ENCODE results near the gene CXCL10.

Gene CXCL10

DNA sequence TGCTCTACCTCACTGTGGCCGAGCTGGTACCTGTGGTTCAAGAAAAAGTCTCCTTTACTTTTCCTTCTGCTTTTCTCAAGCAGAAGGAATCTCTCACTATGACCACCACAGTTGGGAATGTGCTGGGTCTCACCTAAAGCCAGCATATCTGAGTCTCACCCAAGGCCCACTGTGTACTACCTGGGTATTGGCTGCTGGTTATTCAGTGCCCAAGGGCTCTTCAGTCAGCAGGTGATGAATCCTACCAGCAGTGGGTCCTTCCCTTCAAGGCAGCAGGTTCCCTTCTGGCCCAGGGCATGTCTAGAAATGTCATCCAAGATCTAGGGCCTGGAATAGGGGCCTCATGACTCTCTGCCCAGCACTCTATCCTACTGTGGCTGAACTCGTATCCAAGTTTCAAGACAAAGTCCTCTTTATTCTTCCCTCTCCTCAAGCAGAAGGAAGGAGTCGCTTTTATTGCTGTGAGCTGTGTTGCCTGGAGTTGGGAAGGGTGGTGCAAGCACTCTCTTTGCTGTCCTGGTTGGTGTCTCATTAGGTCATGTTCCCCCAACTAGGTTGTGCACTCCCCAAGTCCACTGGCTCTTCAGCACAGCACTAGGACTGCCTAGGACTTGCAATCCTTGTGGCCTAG is 6.1 kb downstream of the CXCL10 start:
- Histone ChIP-seq H3K27me3 (ENCODE audit: insufficient read depth, low read depth, severe bottlenecking) (no peaks in the 10 kb centered on the region), H3K27ac (no peak overlapping the region), H3K36me3 (no peaks in the 10 kb centered on the region), H3K9me3 (ENCODE audit: severe bottlenecking) (no peaks in the 10 kb centered on the region), H3K4me3 (ENCODE audit: low read depth, low read length) (no peak overlapping the region)
- DNase-seq = no peak
- TF ChIP-seq, protein P1, sequence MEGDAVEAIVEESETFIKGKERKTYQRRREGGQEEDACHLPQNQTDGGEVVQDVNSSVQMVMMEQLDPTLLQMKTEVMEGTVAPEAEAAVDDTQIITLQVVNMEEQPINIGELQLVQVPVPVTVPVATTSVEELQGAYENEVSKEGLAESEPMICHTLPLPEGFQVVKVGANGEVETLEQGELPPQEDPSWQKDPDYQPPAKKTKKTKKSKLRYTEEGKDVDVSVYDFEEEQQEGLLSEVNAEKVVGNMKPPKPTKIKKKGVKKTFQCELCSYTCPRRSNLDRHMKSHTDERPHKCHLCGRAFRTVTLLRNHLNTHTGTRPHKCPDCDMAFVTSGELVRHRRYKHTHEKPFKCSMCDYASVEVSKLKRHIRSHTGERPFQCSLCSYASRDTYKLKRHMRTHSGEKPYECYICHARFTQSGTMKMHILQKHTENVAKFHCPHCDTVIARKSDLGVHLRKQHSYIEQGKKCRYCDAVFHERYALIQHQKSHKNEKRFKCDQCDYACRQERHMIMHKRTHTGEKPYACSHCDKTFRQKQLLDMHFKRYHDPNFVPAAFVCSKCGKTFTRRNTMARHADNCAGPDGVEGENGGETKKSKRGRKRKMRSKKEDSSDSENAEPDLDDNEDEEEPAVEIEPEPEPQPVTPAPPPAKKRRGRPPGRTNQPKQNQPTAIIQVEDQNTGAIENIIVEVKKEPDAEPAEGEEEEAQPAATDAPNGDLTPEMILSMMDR (IDR thresholded peaks at IDR 0.05; ENCODE audit: low read depth, low read length) = no peak

DNA sequence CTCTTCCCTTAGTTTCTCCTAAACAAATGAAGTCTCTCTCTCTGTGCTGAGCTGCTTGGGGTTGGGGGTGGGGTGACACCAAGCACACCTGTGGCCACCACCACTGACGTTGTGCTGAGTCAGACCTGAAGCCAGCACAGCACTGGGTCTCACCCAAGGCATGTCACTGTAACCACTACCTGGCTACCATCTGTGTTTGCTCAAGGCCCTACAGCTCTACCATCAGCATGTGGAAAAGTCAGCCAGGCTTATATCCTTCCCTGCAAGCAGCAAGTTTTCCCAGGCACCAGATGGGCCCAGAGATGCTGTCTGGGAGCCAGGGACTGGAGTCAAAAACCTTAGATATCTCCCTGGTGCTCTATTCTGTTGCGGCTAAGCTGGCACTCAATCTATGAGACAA is 6.9 kb downstream of the CXCL10 start:
- no peak for DNase-seq
- no peaks in the 10 kb centered on the region for H3K36me3 ChIP-seq
- TF ChIP-seq, protein P1 (IDR thresholded peaks at IDR 0.05; ENCODE audit: low read depth, low read length) = no peak
- H3K4me3 ChIP-seq (ENCODE audit: low read depth, low read length) = no peak overlapping the region
- no peaks in the 10 kb centered on the region for H3K27me3 ChIP-seq (ENCODE audit: insufficient read depth, low read depth, severe bottlenecking)
- no peaks in the 10 kb centered on the region for H3K9me3 ChIP-seq (ENCODE audit: severe bottlenecking)
- no peak overlapping the region for H3K27ac ChIP-seq

DNA sequence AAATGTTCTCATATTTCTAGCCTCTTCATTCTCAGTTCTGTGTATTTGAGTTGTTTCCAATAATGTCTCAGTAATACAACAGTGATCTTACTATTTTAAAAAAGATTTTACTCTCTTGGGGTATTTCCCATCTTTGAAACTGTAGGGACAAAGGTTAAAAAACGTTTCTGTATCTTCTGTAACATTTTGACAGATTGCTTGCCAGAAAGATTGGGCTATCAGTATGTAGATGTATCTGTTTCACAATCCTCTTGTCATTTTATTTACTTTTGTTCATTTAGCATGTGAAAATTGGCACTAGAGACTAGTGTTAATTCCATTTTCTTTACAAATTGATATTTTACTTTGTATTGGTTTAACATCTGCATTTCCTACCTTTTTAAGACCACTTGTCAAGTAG is 9.8 kb downstream of the CXCL10 start:
- no peak overlapping the region for H3K27ac ChIP-seq
- H3K9me3 ChIP-seq (ENCODE audit: severe bottlenecking) = no peaks in the 10 kb centered on the region
- no peak overlapping the region for H3K4me3 ChIP-seq (ENCODE audit: low read depth, low read length)
- H3K36me3 ChIP-seq = no peaks in the 10 kb centered on the region
- TF ChIP-seq, protein P1 (IDR thresholded peaks at IDR 0.05; ENCODE audit: low read depth, low read length) = no peak
- no peak for DNase-seq
- H3K27me3 ChIP-seq (ENCODE audit: insufficient read depth, low read depth, severe bottlenecking) = no peaks in the 10 kb centered on the region

DNA sequence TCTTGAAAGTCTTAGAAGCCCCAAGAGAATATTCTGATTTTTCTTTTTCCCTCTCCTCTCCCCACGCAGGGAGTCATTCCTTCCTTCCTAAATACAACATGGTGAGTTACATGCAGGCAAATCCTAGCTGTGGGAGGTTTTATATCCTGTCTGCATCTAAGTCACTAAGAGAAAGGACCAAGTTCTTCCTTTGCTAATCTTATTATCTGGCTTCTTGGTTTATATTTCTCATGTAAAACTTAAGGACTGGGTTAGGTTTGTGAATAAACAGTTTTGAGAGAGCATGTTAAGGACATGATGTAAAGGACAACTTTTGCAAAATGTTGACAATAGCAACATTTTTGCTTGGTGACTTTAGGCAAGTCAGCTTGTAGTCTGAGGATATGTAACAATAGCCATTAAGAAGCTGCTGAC is 10.9 kb downstream of the CXCL10 start:
- DNase-seq = no peak
- Histone ChIP-seq H3K27me3 (ENCODE audit: insufficient read depth, low read depth, severe bottlenecking) (no peaks in the 10 kb centered on the region), H3K4me3 (ENCODE audit: low read depth, low read length) (no peak overlapping the region), H3K36me3 (no peaks in the 10 kb centered on the region), H3K9me3 (ENCODE audit: severe bottlenecking) (no peaks in the 10 kb centered on the region), H3K27ac (no peak overlapping the region)
- TF ChIP-seq, protein P1 (IDR thresholded peaks at IDR 0.05; ENCODE audit: low read depth, low read length) = no peak

DNA sequence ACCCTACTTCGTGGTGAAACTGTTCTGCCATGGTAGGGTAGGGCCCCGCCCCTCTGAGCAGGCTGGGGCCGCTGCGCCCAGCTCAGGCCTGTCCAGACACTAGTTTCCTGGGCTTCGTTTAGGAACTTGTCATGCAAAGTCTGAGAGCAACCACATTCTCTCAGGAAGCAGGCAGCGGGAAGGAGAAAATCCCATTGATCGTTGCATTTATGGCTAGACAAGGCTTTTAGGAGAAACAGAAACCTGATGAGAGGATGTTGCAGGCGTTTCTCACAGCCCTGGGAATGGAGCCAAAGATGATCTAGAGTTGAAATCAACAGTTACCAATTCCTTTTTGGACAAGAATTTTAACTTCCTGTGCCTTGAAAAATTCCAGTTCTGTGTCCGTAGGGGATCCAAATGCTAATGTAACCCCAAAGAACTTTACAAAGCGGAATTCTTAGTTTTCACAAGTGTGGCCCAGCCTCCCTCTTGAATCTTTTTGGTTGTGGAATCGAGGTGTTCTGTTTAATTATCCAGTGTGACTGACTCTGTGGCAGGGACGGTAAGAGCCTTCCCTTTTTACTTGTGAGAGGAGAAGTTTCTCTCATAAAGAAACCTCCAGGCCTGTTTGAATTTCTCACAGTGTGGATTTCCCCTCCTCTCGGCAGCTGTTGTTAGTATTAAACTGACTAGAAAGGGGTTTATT is 11.5 kb downstream of the CXCL10 start:
- no peaks in the 10 kb centered on the region for H3K9me3 ChIP-seq (ENCODE audit: severe bottlenecking)
- TF ChIP-seq, protein P1 (IDR thresholded peaks at IDR 0.05; ENCODE audit: low read depth, low read length) = no peak
- H3K4me3 ChIP-seq (ENCODE audit: low read depth, low read length) = no peak overlapping the region
- H3K27me3 ChIP-seq (ENCODE audit: insufficient read depth, low read depth, severe bottlenecking) = no peaks in the 10 kb centered on the region
- no peaks in the 10 kb centered on the region for H3K36me3 ChIP-seq
- no peak for DNase-seq
- no peak overlapping the region for H3K27ac ChIP-seq
